Peyer's patch (tissue), 4 donors: ENCODE results near the gene TTF1. TPM values are rescaled to one million over a fixed set of nuclear protein-coding genes. Genes with fewer than 3 reads are reported as not detected.
A peak's percentile ranks its signal among the peaks of the same experiment; 100 is the strongest.

Experiments used
- DNase-seq, 3 donors: peaks; one replicate each; pipeline ENCODE4 v3.0.0-alpha.2; 2017 to 2019
- H3K27ac ChIP-seq, 4 donors: fragments of 200-600 bp; sonication (generic); one replicate each; pipeline ENCODE4 v1.5.1; 2016 to 2019
- H3K27me3 ChIP-seq, 2 donors: fragments of 200-600 bp; sonication (generic); one replicate each; pipeline ENCODE4 v1.5.1; 2019
- H3K36me3 ChIP-seq, 3 donors: fragments of 200-600 bp; sonication (generic); one replicate each; pipeline ENCODE4 v1.5.1; 2016 to 2019
- H3K4me1 ChIP-seq, 4 donors: fragments of 200-600 bp; sonication (generic); one replicate each; pipeline ENCODE4 v1.5.1; 2016 to 2019
- H3K4me3 ChIP-seq, 4 donors: fragments of 200-600 bp; sonication (generic); 1 replicate in 3 of 4; 2 replicates in 1 of 4; pipeline ENCODE4 v1.5.1; 2016 to 2019; ENCODE audit warnings: mild to moderate bottlenecking in 1 of 4
- H3K9me3 ChIP-seq, 4 donors: fragments of 200-600 bp; sonication (generic); one replicate each; pipeline ENCODE4 v1.5.1; 2016 to 2019; ENCODE audit warnings: mild to moderate bottlenecking in 1 of 4
- POLR2A ChIP-seq, 2 donors: fragments of 450-650 bp; IDR thresholded peaks; one replicate each; pipeline ENCODE4 v1.5.1; 2017; ENCODE audit warnings: antibody characterized with exemption in 2 of 2, mild to moderate bottlenecking in 2 of 2, moderate library complexity in 2 of 2
- total RNA-seq, 4 donors: library from RNA; depleted of rRNA; stranded (reverse); fragments of >200 nt; gene quantifications; one replicate each; pipeline ENCODE4 v1.1.0, GENCODE V29; 2016
- TF ChIP-seq, protein P1 (sequence below), 6 experiments: fragments of 450-650 bp in 4 of 6; fragments of 200-600 bp in 2 of 6; sonication (generic) in 1 of 6; IDR thresholded peaks; one replicate each; pipeline ENCODE4 v1.5.1; 2017 to 2019; ENCODE audit warnings: antibody characterized with exemption in 6 of 6, mild to moderate bottlenecking in 3 of 6, moderate library complexity in 1 of 6

Gene TTF1
- total RNA-seq, 4 donors from 2014 or later, result 8.9 to 26.4 (median 9.9) TPM

DNA sequence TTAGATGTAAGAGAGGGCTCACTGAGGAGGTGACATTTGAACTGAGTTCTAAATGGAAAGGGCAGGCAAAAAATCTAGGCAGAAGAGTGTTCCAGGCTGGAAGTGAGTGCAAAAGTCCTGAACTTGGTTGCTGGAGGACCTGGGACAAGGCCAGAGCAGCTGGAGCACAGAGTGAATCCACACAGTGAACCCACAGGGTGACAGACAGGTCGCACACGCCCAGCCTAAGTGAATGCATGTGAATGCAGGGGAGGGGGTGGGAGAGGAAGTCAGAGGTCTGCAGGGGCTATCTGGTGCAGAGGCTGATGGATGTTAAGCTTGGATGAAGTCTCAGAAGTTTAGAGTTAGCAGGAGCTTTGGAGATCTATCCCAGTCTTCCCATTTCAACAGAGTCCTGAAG is 556 bp upstream of the TTF1 start:
- peaks cover 0 to 35% (median 11%) of the 10 kb centered on the region in 4 donors for H3K4me1 ChIP-seq
- peaks cover 0 to 8% (median 0%) of the 10 kb centered on the region in 3 donors for H3K36me3 ChIP-seq
- no peaks in the 10 kb centered on the region for H3K9me3 ChIP-seq
- no peak for DNase-seq
- peak overlapping the region in 1 of 4 donors; percentile 77 for H3K27ac ChIP-seq
- no peak for TF ChIP-seq POLR2A (IDR thresholded peaks at IDR 0.05)
- TF ChIP-seq, protein P1, sequence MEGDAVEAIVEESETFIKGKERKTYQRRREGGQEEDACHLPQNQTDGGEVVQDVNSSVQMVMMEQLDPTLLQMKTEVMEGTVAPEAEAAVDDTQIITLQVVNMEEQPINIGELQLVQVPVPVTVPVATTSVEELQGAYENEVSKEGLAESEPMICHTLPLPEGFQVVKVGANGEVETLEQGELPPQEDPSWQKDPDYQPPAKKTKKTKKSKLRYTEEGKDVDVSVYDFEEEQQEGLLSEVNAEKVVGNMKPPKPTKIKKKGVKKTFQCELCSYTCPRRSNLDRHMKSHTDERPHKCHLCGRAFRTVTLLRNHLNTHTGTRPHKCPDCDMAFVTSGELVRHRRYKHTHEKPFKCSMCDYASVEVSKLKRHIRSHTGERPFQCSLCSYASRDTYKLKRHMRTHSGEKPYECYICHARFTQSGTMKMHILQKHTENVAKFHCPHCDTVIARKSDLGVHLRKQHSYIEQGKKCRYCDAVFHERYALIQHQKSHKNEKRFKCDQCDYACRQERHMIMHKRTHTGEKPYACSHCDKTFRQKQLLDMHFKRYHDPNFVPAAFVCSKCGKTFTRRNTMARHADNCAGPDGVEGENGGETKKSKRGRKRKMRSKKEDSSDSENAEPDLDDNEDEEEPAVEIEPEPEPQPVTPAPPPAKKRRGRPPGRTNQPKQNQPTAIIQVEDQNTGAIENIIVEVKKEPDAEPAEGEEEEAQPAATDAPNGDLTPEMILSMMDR (IDR thresholded peaks at IDR 0.05), result no peak
- H3K27me3 ChIP-seq, result peaks cover 0 to 15% of the 10 kb centered on the region in 2 donors
- peak overlapping the region; percentile 68 to 73 (median 71) for H3K4me3 ChIP-seq

GRCh38 chr9:132404228-132404881 is 2.3 kb downstream of the TTF1 start:
- TF ChIP-seq, protein P1 (IDR thresholded peaks at IDR 0.05), result no peak
- TF ChIP-seq POLR2A (IDR thresholded peaks at IDR 0.05), result no peak
- Histone ChIP-seq H3K27ac (no peak overlapping the region), H3K4me1 (peaks cover 0 to 15% (median 3%) of the 10 kb centered on the region in 4 donors), H3K4me3 (no peak overlapping the region), H3K9me3 (no peaks in the 10 kb centered on the region), H3K36me3 (peaks cover 0 to 29% (median 0%) of the 10 kb centered on the region in 3 donors), H3K27me3 (no peaks in the 10 kb centered on the region)
- DNase-seq, result no peak

DNA sequence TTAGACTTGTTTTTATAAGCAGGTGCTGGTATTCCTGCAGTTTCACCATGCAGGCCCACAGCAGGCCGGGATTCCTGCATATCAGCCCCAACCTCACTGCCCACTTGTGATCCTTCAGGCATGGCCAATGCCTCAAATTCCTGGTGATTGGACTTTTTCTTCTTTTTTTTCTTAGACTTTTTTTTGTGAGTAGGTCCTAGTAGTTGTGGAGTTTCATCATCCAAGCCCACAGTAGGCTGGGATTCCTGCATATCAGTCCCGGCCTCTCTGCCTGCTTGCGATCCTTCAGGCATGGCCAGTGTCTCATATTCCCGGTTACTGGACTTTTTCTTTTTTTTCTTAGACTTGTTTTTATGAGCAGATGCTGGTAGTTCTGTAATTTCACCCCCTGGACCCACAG is 4.8 kb downstream of the TTF1 start:
- no peaks in the 10 kb centered on the region for H3K9me3 ChIP-seq
- no peak overlapping the region for H3K4me3 ChIP-seq
- TF ChIP-seq POLR2A (IDR thresholded peaks at IDR 0.05), result no peak
- TF ChIP-seq, protein P1 (IDR thresholded peaks at IDR 0.05), result no peak
- H3K27me3 ChIP-seq, result no peaks in the 10 kb centered on the region
- H3K4me1 ChIP-seq, result peaks cover 0 to 15% (median under 1%) of the 10 kb centered on the region in 4 donors
- no peak for DNase-seq
- H3K36me3 ChIP-seq, result peaks cover 0 to 53% (median 0%) of the 10 kb centered on the region in 3 donors
- H3K27ac ChIP-seq, result no peak overlapping the region

DNA sequence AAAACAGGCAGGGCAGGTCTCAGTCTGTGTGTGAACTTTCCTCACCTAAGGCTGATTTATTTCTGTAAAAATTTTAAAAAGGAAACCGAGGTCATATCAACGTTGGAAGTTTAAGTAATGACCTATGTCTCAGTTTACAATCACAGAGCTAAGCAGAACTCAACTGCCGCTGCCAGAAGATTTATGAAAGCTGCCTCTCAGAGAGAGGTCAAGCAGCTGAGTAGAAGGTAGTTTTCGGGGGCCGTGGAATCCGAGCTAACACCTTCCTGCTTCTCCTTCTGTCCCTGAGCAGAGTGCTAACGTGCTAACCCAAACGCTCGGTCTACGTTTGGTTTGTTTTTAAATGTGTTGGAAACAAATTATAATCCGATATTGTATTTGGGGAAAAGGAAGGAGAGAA is 11.1 kb downstream of the TTF1 start:
- TF ChIP-seq, protein P1 (IDR thresholded peaks at IDR 0.05), result no peak
- TF ChIP-seq POLR2A (IDR thresholded peaks at IDR 0.05), result no peak
- Histone ChIP-seq H3K4me3 (no peak overlapping the region), H3K36me3 (peaks cover 0 to 97% (median 0%) of the 10 kb centered on the region in 3 donors)

DNA sequence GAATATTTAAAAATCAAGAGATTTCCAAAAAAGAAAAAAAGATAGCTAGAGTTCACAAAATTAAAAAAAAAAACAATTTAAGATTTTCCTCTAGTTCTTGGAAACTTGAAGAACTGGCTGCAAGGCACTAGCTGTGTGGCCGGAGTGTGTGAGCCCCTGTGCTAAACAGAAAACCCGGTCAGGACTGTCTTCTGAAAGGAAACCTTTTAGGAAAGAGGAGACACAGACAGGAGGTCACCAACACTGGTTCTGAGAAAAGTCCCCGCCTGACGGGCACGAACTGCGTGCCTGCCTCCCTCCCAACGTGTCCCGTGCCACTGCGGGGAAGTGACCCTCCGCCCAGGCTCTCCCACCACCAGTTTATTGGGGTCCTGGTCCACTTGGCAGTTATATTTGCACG is 15.2 kb downstream of the TTF1 start:
- H3K36me3 ChIP-seq, result peaks cover 0 to 97% (median 0%) of the 10 kb centered on the region in 3 donors

More for the DNA sequence above, 11.1 kb downstream of the TTF1 start:
- no peaks in the 10 kb centered on the region for H3K4me1 ChIP-seq
- no peaks in the 10 kb centered on the region for H3K9me3 ChIP-seq
- no peaks in the 10 kb centered on the region for H3K27me3 ChIP-seq
- no peak overlapping the region for H3K27ac ChIP-seq
- DNase-seq, result no peak

More for the DNA sequence above, 15.2 kb downstream of the TTF1 start:
- Histone ChIP-seq H3K4me3 (no peak overlapping the region), H3K27me3 (no peaks in the 10 kb centered on the region), H3K27ac (no peak overlapping the region), H3K9me3 (no peaks in the 10 kb centered on the region), H3K4me1 (no peaks in the 10 kb centered on the region)
- no peak for TF ChIP-seq POLR2A (IDR thresholded peaks at IDR 0.05)
- TF ChIP-seq, protein P1 (IDR thresholded peaks at IDR 0.05), result no peak
- no peak for DNase-seq
